ENCODE measurements around the gene CBLC. TPM values are rescaled to one million over a fixed set of nuclear protein-coding genes. Genes with fewer than 3 reads are reported as not detected.

Gene CBLC
- polyA plus RNA-seq, 1 donor (not counting 4 experiments of a cell fraction or from before 2014, with no cell fraction given) = 27.8 TPM

- no peak overlapping the region for H3K9ac ChIP-seq (ENCODE audit: control insufficient read depth, extremely low read depth, insufficient read depth, low read length)
- no peak overlapping the region for H3K27ac ChIP-seq (ENCODE audit: control insufficient read depth, insufficient read depth, low read length)
- peaks cover 6% of the 10 kb centered on the region for H4K20me1 ChIP-seq (ENCODE audit: control insufficient read depth, extremely low read depth, insufficient read depth, low read length)
- no peaks in the 10 kb centered on the region for H3K4me1 ChIP-seq (ENCODE audit: control insufficient read depth, extremely low read depth, insufficient read depth, low read length)
- no peaks in the 10 kb centered on the region for H3K9me1 ChIP-seq (ENCODE audit: control insufficient read depth, extremely low read depth, insufficient read depth, low read length)
- no peak overlapping the region for H3K4me3 ChIP-seq (ENCODE audit: control insufficient read depth in 2 of 3, extremely low read depth in 1 of 3, insufficient read depth in 2 of 3, low read depth in 1 of 3, low read length in 3 of 3)
- no peak for DNase-seq (ENCODE audit: low read depth, low spot score)
- no peak overlapping the region for H2AFZ ChIP-seq (ENCODE audit: control insufficient read depth, low read length)
- H3K4me2 ChIP-seq (ENCODE audit: control insufficient read depth, extremely low read depth, insufficient read depth, low read depth, low read length) = no peak overlapping the region
- H3K27me3 ChIP-seq (ENCODE audit: control insufficient read depth, extremely low read depth, insufficient read depth, low read length) = no peaks in the 10 kb centered on the region
- dilution Hi-C loops (cut with MboI; ENCODE audit: extremely low pct_ligation_motif_present, low sequenced_read_pairs) = no loop called here
- H3K9me3 ChIP-seq (ENCODE audit: control insufficient read depth, low read depth, low read length) = no peaks in the 10 kb centered on the region
- peaks cover 2% of the 10 kb centered on the region for H3K79me2 ChIP-seq (ENCODE audit: control insufficient read depth, insufficient read depth, low read length)
- TF ChIP-seq EZH2 (IDR thresholded peaks at IDR 0.05; ENCODE audit: low read length) (no peak), CTCF (optimal IDR thresholded peaks at IDR 0.05 in 1 of 3, IDR thresholded peaks at IDR 0.05 in 1 of 3, conservative IDR thresholded peaks at IDR 0.05 in 1 of 3; ENCODE audit: extremely low read depth in 1 of 3, insufficient read depth in 2 of 3, low read length in 3 of 3) (no peak)
- peaks cover 41 to 45% of the 10 kb centered on the region in 2 experiments for H3K36me3 ChIP-seq (ENCODE audit: control insufficient read depth in 2 of 2, extremely low read depth in 1 of 2, insufficient read depth in 2 of 2, low read length in 2 of 2)
- FAIRE-seq = no peak
Observed at GRCh38 chr19:44795398-44795987, 17.8 kb downstream of the CBLC start.

- H3K27ac ChIP-seq (ENCODE audit: control insufficient read depth, insufficient read depth, low read length) = no peak overlapping the region
- H3K27me3 ChIP-seq (ENCODE audit: control insufficient read depth, extremely low read depth, insufficient read depth, low read length) = no peaks in the 10 kb centered on the region
- DNase-seq (ENCODE audit: low read depth, low spot score) = no peak
- H3K9me3 ChIP-seq (ENCODE audit: control insufficient read depth, low read depth, low read length) = no peaks in the 10 kb centered on the region
- H3K9ac ChIP-seq (ENCODE audit: control insufficient read depth, extremely low read depth, insufficient read depth, low read length) = no peak overlapping the region
- H3K4me1 ChIP-seq (ENCODE audit: control insufficient read depth, extremely low read depth, insufficient read depth, low read length) = no peaks in the 10 kb centered on the region
- H2AFZ ChIP-seq (ENCODE audit: control insufficient read depth, low read length) = no peak overlapping the region
- no peak for FAIRE-seq
- H3K4me2 ChIP-seq (ENCODE audit: control insufficient read depth, extremely low read depth, insufficient read depth, low read depth, low read length) = no peak overlapping the region
- peaks cover 6% of the 10 kb centered on the region for H4K20me1 ChIP-seq (ENCODE audit: control insufficient read depth, extremely low read depth, insufficient read depth, low read length)
- H3K4me3 ChIP-seq (ENCODE audit: control insufficient read depth in 2 of 3, extremely low read depth in 1 of 3, insufficient read depth in 2 of 3, low read depth in 1 of 3, low read length in 3 of 3) = no peak overlapping the region
- TF ChIP-seq CTCF (optimal IDR thresholded peaks at IDR 0.05 in 1 of 3, IDR thresholded peaks at IDR 0.05 in 1 of 3, conservative IDR thresholded peaks at IDR 0.05 in 1 of 3; ENCODE audit: extremely low read depth in 1 of 3, insufficient read depth in 2 of 3, low read length in 3 of 3) (no peak), EZH2 (IDR thresholded peaks at IDR 0.05; ENCODE audit: low read length) (no peak)
- H3K9me1 ChIP-seq (ENCODE audit: control insufficient read depth, extremely low read depth, insufficient read depth, low read length) = no peaks in the 10 kb centered on the region
- H3K79me2 ChIP-seq (ENCODE audit: control insufficient read depth, insufficient read depth, low read length) = peaks cover 2% of the 10 kb centered on the region
- dilution Hi-C loops (cut with MboI; ENCODE audit: extremely low pct_ligation_motif_present, low sequenced_read_pairs) = no loop called here
- H3K36me3 ChIP-seq (ENCODE audit: control insufficient read depth in 2 of 2, extremely low read depth in 1 of 2, insufficient read depth in 2 of 2, low read length in 2 of 2) = peaks cover 37 to 44% of the 10 kb centered on the region in 2 experiments
Observed at GRCh38 chr19:44796701-44797115, 19.0 kb downstream of the CBLC start.

Measured in keratinocyte (primary cell).